HepG2 (cell line): ENCODE measurements around the gene KLRD1. TPM values are rescaled to one million over a fixed set of nuclear protein-coding genes. Genes with fewer than 3 reads are reported as not detected.

Experiments used
- ATAC-seq: fragments of 200-7000 bp; cut with Tn5 transposase; 3 replicates; pipeline ENCODE4 v1.9.1; 2020; ENCODE audit warnings: mild to moderate bottlenecking, moderate library complexity
- BruUV-seq: library from RNA; stranded (reverse); fragments of 400-500 nt; replicated peaks from 2 replicates; lab custom pipeline; 2021; lab: Mats Ljungman, UMichigan
- CTCF ChIA-PET: fragments of 300-600 bp; formaldehyde crosslinking; extraction: SDS; loops from one replicate; lab custom pipeline; 2021; ENCODE audit warnings: low total read pairs, inconsistent platforms, low intra/inter-chr PET ratio; lab: Yijun Ruan, JAX
- POLR2A ChIA-PET: fragments of 350-600 bp; sonication (Branson Sonifier 250); formaldehyde crosslinking; loops from one replicate; lab custom pipeline; 2020; ENCODE audit warnings: antibody characterized with exemption, inconsistent platforms; lab: Yijun Ruan, JAX
- DNase-seq: peaks from one replicate; pipeline ENCODE4 v3.0.0-alpha.2; 2015; ENCODE audit warnings: low spot score
- FAIRE-seq: peaks from 3 replicates; lab custom pipeline; 2011; peaks lifted over from hg19 to GRCh38; lab: Jason Lieb, UNC
- H2AFZ ChIP-seq: one replicate; pipeline ENCODE4 v1.6.1; 2011; ENCODE audit warnings: low read length, inconsistent platforms
- H3K27ac ChIP-seq: fragments of 300-600 bp; 3 replicates; pipeline ENCODE4 v1.8.0; 2011; ENCODE audit warnings: mixed run types, mild to moderate bottlenecking, mixed read lengths, low read length, inconsistent platforms; ENCODE audit not compliant: insufficient read depth; ENCODE audit errors: extremely low read length
- H3K27me3 ChIP-seq, 2 experiments: fragments of 200-600 bp in 1 of 2; 2 replicates in 1 of 2; 3 replicates in 1 of 2; pipeline versions ENCODE4 v1.6.0 to v1.8.0; 2011; ENCODE audit warnings: low read length in 2 of 2, mild to moderate bottlenecking in 2 of 2, moderate library complexity in 2 of 2, inconsistent platforms in 1 of 2; ENCODE audit not compliant: insufficient read depth in 2 of 2, control insufficient read depth in 1 of 2
- H3K36me3 ChIP-seq, 2 experiments: fragments of 200-600 bp in 1 of 2; replicated peaks in 1 of 2; 2 replicates in 1 of 2; 3 replicates in 1 of 2; pipeline versions ENCODE4 v1.5.1 to v1.8.0; 2011; ENCODE audit warnings: low read length in 2 of 2, inconsistent platforms in 1 of 2; ENCODE audit not compliant: insufficient read depth in 2 of 2, control insufficient read depth in 1 of 2
- H3K4me1 ChIP-seq: 2 replicates; pipeline ENCODE4 v1.5.1; 2012; ENCODE audit warnings: low read length, inconsistent platforms; ENCODE audit not compliant: insufficient read depth
- H3K4me2 ChIP-seq: 2 replicates; pipeline ENCODE4 v1.6.0; 2011; ENCODE audit warnings: low read depth, low read length, inconsistent platforms
- H3K4me3 ChIP-seq, 3 experiments: fragments of 200-600 bp in 1 of 3; sonication (generic), shearing (Covaris generic) in 1 of 3; replicated peaks in 1 of 3; 2 replicates each; pipeline ENCODE4 v1.5.1; 2011 to 2016; ENCODE audit warnings: low read length in 3 of 3, inconsistent platforms in 2 of 3, low read depth in 2 of 3, mild to moderate bottlenecking in 2 of 3, control low read depth in 1 of 3, mixed read lengths in 1 of 3; ENCODE audit not compliant: insufficient read depth in 1 of 3
- H3K79me2 ChIP-seq: one replicate; pipeline ENCODE4 v1.6.1; 2011; ENCODE audit warnings: low read length, inconsistent platforms; ENCODE audit not compliant: insufficient read depth
- H3K9ac ChIP-seq: 2 replicates; pipeline ENCODE4 v1.6.0; 2011; ENCODE audit warnings: mild to moderate bottlenecking, low read depth, low read length, inconsistent platforms; ENCODE audit not compliant: insufficient read depth
- H3K9me3 ChIP-seq: 2 replicates; pipeline ENCODE4 v1.5.1; 2012; ENCODE audit warnings: mild to moderate bottlenecking, low read length
- H4K20me1 ChIP-seq: 2 replicates; pipeline ENCODE4 v1.6.0; 2011; ENCODE audit warnings: inconsistent platforms, mild to moderate bottlenecking, low read length, moderate library complexity; ENCODE audit not compliant: insufficient read depth
- CHD4 ChIP-seq: fragments of 200-600 bp; sonication (generic); IDR thresholded peaks from 2 replicates; pipeline ENCODE4 v1.7.0; 2017; ENCODE audit warnings: mild to moderate bottlenecking, low read length, borderline replicate concordance
- ETV6 ChIP-seq: sonication (generic); formaldehyde crosslinking; conservative IDR thresholded peaks from 2 replicates; pipeline ENCODE4 v1.4.0; 2020; ENCODE audit warnings: missing genetic modification reagents
- KLF15 ChIP-seq: sonication (generic); formaldehyde crosslinking; IDR thresholded peaks from 2 replicates; pipeline ENCODE4 v1.8.1; 2023; ENCODE audit warnings: borderline replicate concordance, mild to moderate bottlenecking, inconsistent platforms, missing genetic modification reagents, mixed read lengths
- LCORL ChIP-seq, 2 experiments: fragments of 450-650 bp in 1 of 2; sonication (generic) in 1 of 2; formaldehyde crosslinking in 1 of 2; IDR thresholded peaks; 2 replicates each; pipeline versions ENCODE4 v1.5.0 to v1.6.1; 2017 to 2020; ENCODE audit warnings: antibody characterized with exemption in 1 of 2, missing genetic modification reagents in 1 of 2
- SALL1 ChIP-seq: sonication (generic); formaldehyde crosslinking; IDR thresholded peaks from 2 replicates; pipeline ENCODE4 v1.8.0; 2022; ENCODE audit warnings: mild to moderate bottlenecking, missing genetic modification reagents
- TMF1 ChIP-seq: sonication (generic); formaldehyde crosslinking; IDR thresholded peaks from 2 replicates; pipeline ENCODE4 v1.8.1; 2022; ENCODE audit warnings: low read depth, missing genetic modification reagents
- ZNF256 ChIP-seq: sonication (generic); formaldehyde crosslinking; conservative IDR thresholded peaks from 2 replicates; pipeline ENCODE4 v1.4.0; 2020; ENCODE audit warnings: missing genetic modification reagents
- ZNF558 ChIP-seq: sonication (generic); formaldehyde crosslinking; IDR thresholded peaks from 2 replicates; pipeline ENCODE4 v1.9.0; 2022; ENCODE audit warnings: mild to moderate bottlenecking, missing genetic modification reagents, borderline replicate concordance
- ZZZ3 ChIP-seq: sonication (generic); formaldehyde crosslinking; IDR thresholded peaks from 2 replicates; pipeline ENCODE4 v1.4.0; 2020; ENCODE audit warnings: missing genetic modification reagents, mild to moderate bottlenecking, borderline replicate concordance
- WGBS: methylation state at CpG from one replicate; pipeline ENCODE4 v1.1.6; 2017; ENCODE audit warnings: low lambda C conversion rate; 5-methylcytosine and 5-hydroxymethylcytosine counted together
- in situ Hi-C: cut with HindIII; loops from 2 replicates; pipeline ENCODE4 v1.10.0; 2017; ENCODE audit warnings: low pct_unique_long_range_greater_than_20kb; ENCODE audit not compliant: extremely low pct_ligation_motif_present
- intact Hi-C: fragments of 100-400 bp; cut with micrococcal nuclease; formaldehyde crosslinking; loops from one replicate; pipeline ENCODE4 v1.10.0; 2022; ENCODE audit not compliant: unreplicated experiment
- polyA plus RNA-seq, 8 experiments: library from polyadenylated mRNA; depleted of rRNA in 3 of 8; stranded (reverse) in 7 of 8; unstranded in 1 of 8; fragments of >200 nt; fragmentation: Illumina TruSeq in 4 of 8; extraction: Trizol in 4 of 8; gene quantifications; 2 replicates each; pipeline versions ENCODE4 v1.2.1 to v1.2.3, GENCODE V29; 2011 to 2016; ENCODE audit warnings: low read depth in 4 of 8, missing spikeins in 1 of 8, mixed read lengths in 1 of 8; ENCODE audit not compliant: insufficient read depth in 1 of 8
- total RNA-seq, 5 experiments: library from RNA; depleted of rRNA; stranded (reverse); fragments of >200 nt; fragmentation: Illumina TruSeq; extraction: Trizol; gene quantifications; 2 replicates each; pipeline ENCODE4 v1.2.3, GENCODE V29; 2016; ENCODE audit warnings: low read depth in 1 of 5
- TF ChIP-seq, protein P1 (sequence below): sonication (generic); formaldehyde crosslinking; IDR thresholded peaks from 2 replicates; pipeline ENCODE4 v1.5.0; 2020; ENCODE audit warnings: mild to moderate bottlenecking, missing genetic modification reagents, borderline replicate concordance
- TF ChIP-seq, protein P2 (sequence below): sonication (generic); formaldehyde crosslinking; IDR thresholded peaks from 2 replicates; pipeline ENCODE4 v1.5.0; 2020; ENCODE audit warnings: mild to moderate bottlenecking, missing genetic modification reagents, borderline replicate concordance

The KLRD1 gene
- total and polyA plus RNA-seq, 2 of the 13 experiments (the other 11 are each of a cell fraction or from before 2014, with no cell fraction given), result 0.01 TPM; not detected in 1

DNA sequence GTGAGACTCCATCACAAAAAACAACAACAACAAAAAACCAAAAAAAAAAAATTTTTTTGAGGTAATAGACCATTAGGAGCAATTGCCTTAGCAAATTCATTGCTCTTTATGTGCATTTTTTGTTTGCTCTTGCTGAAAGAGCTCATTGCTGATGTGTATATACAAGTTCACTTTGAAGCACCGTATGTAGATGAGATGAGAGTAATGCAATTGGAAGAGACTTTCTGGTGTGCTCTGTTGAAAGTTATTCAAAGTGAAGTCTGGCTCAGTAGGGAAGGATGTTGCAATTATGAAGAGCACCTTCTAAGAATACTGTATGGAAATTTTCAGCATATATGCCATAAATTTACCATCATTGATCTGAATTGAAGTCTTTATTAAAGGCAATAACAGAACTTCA is 46.7 kb upstream of the KLRD1 start (continued):
- TF ChIP-seq KLF15 (CRISPR knock-in tag) (no peak), CHD4 (no peak), ZZZ3 (CRISPR knock-in tag) (no peak)
- TF ChIP-seq, protein P1, sequence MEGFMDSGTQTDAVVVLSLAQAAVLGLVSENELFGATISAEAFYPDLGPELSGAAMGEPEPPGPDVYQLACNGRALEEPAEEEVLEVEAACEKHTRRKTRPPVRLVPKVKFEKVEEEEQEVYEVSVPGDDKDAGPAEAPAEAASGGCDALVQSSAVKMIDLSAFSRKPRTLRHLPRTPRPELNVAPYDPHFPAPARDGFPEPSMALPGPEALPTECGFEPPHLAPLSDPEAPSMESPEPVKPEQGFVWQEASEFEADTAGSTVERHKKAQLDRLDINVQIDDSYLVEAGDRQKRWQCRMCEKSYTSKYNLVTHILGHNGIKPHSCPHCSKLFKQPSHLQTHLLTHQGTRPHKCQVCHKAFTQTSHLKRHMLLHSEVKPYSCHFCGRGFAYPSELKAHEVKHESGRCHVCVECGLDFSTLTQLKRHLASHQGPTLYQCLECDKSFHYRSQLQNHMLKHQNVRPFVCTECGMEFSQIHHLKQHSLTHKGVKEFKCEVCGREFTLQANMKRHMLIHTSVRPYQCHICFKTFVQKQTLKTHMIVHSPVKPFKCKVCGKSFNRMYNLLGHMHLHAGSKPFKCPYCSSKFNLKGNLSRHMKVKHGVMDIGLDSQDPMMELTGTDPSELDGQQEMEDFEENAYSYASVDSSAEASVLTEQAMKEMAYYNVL (CRISPR knock-in tag), result no peak

DNA sequence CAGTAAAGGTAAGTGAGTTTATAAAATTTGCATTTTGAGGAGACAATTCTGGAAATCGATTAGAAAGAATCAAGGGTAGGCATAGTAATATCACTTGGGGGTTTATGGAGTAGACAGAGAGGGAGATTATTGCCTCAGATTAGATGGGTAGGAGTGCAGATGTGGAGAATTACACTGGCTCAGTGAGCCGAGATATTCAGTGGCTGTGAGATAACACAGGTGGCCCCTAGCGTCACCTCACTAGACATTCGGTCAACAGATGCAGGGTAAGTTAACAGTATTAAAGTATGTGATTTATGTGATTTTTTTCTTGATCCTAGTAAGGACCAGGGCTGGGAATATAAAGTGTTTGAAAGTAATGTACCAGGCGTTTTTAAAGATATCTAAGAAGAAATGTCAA is 39.6 kb upstream of the KLRD1 start:
- Histone ChIP-seq H3K4me3 (no peak overlapping the region), H3K4me1 (no peaks in the 10 kb centered on the region), H4K20me1 (no peaks in the 10 kb centered on the region), H3K27me3 (no peaks in the 10 kb centered on the region), H3K79me2 (no peaks in the 10 kb centered on the region), H3K4me2 (no peak overlapping the region), H3K36me3 (no peaks in the 10 kb centered on the region), H3K27ac (no peak overlapping the region), H2AFZ (no peak overlapping the region), H3K9ac (no peak overlapping the region), H3K9me3 (no peaks in the 10 kb centered on the region)
- intact Hi-C loops, result no loop called here
- in situ Hi-C loops, result no loop called here
- CTCF ChIA-PET, result no interaction called here
- no peak for DNase-seq
- no TSS peak for BruUV-seq
- TF ChIP-seq TMF1 (CRISPR knock-in tag) (no peak), ZNF558 (CRISPR knock-in tag) (no peak), LCORL (IDR thresholded peaks at IDR 0.05) (no peak), LCORL (CRISPR knock-in tag; IDR thresholded peaks at IDR 0.05) (no peak), SALL1 (CRISPR knock-in tag) (no peak), ZNF256 (no peak), ETV6 (CRISPR knock-in tag) (no peak)
- TF ChIP-seq, protein P2, sequence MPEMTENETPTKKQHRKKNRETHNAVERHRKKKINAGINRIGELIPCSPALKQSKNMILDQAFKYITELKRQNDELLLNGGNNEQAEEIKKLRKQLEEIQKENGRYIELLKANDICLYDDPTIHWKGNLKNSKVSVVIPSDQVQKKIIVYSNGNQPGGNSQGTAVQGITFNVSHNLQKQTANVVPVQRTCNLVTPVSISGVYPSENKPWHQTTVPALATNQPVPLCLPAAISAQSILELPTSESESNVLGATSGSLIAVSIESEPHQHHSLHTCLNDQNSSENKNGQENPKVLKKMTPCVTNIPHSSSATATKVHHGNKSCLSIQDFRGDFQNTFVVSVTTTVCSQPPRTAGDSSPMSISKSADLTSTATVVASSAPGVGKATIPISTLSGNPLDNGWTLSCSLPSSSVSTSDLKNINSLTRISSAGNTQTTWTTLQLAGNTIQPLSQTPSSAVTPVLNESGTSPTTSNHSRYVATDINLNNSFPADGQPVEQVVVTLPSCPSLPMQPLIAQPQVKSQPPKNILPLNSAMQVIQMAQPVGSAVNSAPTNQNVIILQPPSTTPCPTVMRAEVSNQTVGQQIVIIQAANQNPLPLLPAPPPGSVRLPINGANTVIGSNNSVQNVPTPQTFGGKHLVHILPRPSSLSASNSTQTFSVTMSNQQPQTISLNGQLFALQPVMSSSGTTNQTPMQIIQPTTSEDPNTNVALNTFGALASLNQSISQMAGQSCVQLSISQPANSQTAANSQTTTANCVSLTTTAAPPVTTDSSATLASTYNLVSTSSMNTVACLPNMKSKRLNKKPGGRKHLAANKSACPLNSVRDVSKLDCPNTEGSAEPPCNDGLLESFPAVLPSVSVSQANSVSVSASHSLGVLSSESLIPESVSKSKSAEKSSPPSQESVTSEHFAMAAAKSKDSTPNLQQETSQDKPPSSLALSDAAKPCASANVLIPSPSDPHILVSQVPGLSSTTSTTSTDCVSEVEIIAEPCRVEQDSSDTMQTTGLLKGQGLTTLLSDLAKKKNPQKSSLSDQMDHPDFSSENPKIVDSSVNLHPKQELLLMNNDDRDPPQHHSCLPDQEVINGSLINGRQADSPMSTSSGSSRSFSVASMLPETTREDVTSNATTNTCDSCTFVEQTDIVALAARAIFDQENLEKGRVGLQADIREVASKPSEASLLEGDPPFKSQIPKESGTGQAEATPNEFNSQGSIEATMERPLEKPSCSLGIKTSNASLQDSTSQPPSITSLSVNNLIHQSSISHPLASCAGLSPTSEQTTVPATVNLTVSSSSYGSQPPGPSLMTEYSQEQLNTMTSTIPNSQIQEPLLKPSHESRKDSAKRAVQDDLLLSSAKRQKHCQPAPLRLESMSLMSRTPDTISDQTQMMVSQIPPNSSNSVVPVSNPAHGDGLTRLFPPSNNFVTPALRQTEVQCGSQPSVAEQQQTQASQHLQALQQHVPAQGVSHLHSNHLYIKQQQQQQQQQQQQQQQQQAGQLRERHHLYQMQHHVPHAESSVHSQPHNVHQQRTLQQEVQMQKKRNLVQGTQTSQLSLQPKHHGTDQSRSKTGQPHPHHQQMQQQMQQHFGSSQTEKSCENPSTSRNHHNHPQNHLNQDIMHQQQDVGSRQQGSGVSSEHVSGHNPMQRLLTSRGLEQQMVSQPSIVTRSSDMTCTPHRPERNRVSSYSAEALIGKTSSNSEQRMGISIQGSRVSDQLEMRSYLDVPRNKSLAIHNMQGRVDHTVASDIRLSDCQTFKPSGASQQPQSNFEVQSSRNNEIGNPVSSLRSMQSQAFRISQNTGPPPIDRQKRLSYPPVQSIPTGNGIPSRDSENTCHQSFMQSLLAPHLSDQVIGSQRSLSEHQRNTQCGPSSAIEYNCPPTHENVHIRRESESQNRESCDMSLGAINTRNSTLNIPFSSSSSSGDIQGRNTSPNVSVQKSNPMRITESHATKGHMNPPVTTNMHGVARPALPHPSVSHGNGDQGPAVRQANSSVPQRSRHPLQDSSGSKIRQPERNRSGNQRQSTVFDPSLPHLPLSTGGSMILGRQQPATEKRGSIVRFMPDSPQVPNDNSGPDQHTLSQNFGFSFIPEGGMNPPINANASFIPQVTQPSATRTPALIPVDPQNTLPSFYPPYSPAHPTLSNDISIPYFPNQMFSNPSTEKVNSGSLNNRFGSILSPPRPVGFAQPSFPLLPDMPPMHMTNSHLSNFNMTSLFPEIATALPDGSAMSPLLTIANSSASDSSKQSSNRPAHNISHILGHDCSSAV (CRISPR knock-in tag), result no peak
- POLR2A ChIA-PET, result no interaction called here
- FAIRE-seq, result no peak
- ATAC-seq, result no peak
- WGBS, result 21% methylated on average over 5 of the region's 5 CpGs
